ENCODE measurements around the gene COL5A1.
"Not testable (repeated sequence)": the region's sequence is repeated elsewhere in the genome, so short reads cannot be mapped to it uniquely, and the experiment has no call there.

Gene COL5A1

GRCh38 chr9:134679616-134680392, 38.2 kb downstream of the COL5A1 start:
- no peak for DNase-seq

GRCh38 chr9:134680393-134681060, 38.9 kb downstream of the COL5A1 start:
- no peak for DNase-seq

DNA sequence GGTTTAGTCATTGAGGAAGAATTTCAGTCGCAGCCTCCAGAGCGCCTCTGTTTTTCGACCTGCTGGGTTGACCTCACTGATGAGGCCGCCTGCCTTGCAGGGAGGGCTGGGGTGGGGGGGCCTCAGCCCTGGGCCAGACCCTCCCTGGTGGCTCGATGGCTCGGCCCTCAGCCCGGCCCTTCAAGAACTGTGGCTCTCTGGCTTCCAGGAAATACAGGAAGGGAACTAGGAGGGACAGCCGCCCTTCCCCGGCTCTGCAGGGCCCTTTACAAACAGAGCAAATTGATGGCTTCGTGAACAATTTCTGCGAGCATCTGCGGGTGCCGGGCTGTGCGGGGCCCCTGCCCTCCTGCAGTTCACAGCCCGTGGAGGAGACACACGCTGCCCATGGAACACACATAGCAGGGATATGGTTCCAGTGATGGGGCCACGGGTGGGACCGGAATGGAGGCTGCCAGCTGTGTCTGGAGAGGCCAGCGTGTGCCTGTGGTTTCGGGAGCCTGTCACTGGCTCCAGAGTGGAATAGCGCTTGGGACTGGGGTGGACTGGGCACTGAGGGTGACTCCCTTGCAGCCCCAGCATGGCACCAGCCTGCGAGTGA, 39.6 kb downstream of the COL5A1 start:
- no peak for DNase-seq

GRCh38 chr9:134682026-134682425, 40.4 kb downstream of the COL5A1 start:
- DNase-seq: no peak

GRCh38 chr9:134682651-134683364, 41.2 kb downstream of the COL5A1 start:
- DNase-seq: no peak

- no peak for DNase-seq
Observed at GRCh38 chr9:134683714-134684374, 42.2 kb downstream of the COL5A1 start.

DNA sequence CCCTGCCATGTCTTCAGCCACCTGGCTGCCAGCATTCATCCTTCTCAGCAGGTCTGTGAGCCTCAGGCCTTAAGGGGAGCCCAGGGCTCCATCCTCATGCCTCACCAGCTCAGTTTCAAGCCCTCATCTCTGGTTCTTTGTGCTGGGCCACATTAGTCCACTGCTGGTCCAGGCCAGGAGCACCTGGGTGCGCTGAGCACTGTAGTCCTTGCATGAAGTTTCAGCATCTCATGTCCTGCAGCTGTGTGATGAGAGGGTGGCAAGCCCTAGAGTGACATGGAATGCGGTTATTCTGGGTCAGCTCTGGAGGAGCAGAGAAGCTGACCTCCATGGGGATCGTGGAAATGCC, 42.7 kb downstream of the COL5A1 start:
- no peak for DNase-seq

DNA sequence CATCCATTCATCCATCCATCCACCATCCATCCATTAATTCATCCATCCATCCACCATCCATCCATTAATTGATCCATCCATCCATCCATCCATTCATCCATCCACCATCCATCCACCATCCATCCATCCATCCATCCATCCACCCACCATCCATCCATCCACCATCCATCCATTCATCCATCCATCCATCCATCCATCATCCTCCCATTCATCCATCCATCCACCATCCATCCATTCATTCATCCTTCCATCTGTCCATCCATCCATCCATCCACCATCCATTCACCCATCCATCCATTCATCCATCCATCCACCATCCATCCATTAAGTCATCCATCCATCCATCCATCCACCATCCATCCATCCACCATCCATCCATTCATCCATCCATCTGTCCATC, 43.3 kb downstream of the COL5A1 start:
- DNase-seq: not testable (repeated sequence)

GRCh38 chr9:134685784-134686183, 44.2 kb downstream of the COL5A1 start:
- no peak for DNase-seq

- no peak for DNase-seq
Observed at GRCh38 chr9:134686896-134687295, 45.3 kb downstream of the COL5A1 start.

DNA sequence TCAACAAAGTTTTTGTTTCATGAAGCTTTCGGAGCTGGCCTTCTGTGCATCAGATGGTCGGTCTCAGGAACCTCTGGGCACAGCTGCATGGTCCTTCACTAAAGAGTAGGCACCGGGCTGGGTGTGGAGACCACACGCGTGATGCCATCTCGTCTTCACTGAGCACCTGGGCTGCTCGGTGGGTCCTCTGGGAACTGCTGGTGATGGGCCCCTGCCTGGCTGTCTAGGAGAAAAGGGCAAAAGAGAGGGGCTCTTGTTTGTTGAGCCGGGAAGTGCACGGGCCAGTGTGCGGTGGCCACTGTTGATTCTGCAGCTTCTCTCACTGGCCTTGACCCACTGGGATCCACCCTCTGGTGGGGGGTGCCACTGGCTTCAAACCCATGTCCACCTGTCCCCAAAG, 46.0 kb downstream of the COL5A1 start:
- no peak for DNase-seq

DNA sequence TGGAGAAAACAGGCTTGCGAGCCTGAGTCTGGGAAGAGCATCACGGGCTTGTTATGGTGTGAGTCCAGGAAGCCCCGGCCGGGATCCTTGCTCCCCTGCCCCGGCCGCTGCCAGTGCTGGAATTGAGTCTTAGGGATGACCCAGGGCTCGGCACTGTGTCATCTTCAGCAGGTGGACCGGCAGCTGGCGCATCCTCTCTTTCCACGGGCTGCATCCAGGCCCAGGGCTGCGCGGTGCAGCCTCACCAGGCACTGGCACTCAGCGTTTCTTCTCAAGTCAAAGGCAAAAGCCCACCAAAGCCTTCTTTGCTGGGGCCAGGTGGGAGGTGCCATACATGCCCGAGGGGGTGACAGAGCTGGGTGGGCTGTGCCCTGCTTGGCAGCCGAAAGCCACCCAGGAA, 46.6 kb downstream of the COL5A1 start:
- DNase-seq: no peak

GRCh38 chr9:134688661-134689320, 47.2 kb downstream of the COL5A1 start:
- no peak for DNase-seq

DNA sequence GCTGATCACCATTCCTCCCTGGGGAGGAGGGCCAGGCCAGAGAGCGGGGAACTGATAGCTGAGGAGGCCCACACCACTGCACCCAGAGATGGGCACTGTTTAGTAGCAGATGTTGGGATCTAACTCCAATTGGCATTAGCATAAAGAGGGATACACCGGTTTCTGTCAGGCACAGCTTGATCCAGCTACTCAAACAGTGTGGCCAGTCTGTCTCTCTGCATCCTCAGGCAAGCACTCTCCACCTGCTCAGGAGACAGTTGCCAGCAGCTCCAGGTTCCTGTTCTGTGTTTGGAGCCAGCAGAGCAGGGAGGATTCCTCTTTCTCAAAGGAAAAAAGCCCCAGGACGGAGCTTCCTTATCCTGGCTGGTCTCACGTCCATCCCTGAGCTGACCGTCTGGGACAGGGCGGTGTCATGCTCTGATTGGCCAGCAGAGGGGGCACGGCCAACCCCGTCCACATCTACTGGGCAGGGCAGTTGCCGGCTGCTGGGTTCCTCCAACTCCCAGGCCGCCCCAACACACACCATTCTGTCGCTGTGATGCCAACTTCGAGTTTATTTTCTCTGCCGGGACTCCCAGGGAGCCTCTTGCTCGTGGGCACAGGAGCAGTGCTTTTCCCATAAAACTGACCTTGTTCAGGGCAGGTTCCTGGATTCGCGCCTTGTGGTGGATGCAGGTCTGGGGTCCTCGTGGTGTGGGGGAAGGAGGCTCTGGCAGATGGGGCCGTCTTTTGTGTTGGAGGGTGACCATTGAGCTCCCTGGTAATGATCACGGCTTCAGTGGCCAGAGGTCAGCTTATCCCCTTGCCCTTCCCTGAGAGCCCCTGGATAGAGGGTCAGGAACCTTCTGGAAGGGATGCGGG, 47.9 kb downstream of the COL5A1 start:
- no peak for DNase-seq

DNA sequence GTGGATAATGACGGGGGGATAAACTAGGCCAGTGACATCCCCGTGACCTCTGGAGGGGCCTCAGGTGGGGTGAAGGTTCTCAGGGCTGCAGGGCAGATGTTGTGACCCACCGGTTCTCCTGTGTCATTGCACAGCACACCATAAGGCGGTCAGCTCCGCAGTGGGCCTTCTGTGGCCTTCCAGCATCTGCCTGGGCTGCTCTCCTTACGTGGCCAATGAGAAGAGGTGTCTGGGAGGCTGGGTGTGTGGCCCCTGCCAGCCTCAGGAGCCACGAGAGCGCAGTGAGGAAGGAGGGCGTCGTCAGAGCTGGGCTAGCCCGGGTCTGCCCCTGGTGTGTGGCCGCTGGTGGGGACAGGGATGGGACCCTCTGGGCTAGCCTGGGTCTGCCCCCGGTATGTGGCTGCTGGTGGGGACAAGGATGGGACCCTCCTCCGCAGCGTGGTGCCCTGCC, 48.7 kb downstream of the COL5A1 start:
- no peak for DNase-seq

DNA sequence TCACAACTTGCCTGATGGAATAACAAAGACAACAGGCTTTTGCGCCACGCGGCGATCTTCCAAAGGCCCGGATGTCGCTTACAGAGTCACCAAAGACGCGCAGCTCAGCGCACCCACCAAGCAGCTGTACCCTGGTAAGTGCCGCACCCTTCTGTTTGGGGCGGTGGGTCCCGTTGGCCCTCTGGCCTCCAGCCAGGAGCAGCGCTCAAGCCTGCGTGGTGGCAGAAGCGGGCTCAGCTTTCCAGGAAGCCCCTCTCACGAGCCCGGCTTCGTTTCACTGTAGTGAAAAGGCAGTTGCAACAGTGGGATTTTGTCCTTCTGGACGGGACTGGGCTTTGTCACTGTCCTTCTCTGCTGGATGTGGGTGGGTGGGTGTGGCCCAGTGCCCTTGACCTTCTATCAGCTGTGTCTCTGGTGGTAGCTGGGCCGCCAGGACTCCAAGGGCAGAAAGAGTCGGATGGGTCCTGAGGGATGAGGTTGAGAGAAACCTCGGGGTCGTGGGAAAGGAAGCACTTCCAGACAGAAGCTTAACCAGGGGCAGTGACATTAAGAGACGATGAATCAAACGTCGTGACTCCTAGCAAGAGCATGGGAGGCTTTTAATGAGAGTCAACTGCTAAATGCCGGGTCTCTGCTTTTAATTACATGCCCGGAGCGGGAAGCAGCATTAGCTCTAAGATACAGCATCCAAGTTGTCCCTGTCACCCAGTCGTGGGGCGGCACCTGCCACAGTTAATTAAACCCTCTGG, 49.5 kb downstream of the COL5A1 start:
- DNase-seq: no peak

DNA sequence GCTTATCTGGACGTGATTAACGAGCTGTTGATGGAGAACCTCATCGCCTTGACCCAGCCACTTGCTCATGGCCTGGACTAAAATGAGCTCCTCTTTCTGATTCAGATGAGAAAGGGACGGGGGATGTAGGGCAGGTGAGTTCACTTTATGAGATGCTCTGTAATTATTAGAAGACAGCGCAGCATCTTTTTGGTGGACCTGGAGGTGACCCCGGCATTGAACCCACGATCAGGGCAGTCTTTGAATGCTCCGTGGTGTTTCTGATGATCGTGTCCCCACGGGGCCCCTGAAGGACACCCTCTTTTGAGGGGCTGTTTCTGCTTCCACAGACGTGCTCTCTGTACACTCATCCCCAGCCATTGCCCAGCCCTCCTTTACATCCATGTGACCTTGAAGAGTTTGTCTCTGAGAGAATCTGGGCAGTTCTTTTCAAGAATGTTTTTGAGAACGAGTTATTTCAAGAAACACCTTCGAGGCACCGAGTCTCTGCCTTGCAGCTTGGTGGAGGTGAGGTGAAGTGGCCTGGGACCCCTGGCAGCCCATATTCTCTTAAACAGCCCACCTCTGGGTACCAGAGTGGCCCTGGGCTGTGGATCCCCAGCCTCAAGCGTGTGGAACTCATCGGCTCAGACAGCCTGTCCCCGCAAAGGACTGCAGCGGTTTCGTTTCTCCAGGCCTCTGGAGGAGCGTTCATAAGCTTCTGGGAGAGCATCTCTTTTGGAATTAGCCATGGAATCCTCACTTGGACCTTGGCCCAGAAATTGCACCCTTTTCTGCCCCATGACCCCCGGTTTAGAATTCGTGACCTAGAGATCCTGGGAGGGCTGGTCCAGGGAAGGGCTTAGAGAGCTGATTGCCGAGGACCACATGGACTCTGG, 50.3 kb downstream of the COL5A1 start:
- DNase-seq: no peak

DNA sequence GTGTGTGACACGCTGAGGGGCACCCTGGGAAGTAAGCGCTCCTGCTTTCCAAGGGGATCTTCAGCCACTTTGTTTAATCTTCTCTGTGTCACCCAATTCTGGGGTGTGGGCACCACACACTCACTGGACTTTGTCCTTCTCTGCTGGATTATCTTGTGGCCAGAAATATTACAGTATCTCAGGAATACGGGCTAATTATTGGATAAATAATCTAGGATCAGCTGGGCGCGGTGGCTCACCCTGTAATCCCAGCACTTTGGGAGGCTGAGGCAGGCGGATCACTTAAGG, 50.9 kb downstream of the COL5A1 start:
- no peak for DNase-seq

DNA sequence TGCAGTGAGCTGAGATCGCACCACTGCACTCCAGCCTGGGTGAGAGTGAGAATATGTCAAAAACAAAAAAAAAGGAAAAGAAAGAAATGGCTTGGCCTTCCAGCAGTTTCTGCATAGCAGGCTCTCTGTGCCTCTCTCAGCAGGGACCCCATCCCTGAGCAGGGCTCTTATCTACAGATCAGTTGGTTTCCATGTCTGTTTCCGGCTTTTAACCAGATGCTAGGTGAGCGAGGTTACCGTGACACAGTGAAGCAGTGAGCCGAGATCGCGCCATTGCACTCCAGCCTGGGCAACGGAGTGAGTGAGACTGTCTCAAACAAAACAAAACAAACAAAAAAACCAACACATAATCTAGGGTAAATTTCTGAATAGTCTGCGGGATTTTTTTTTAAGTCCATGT, 51.4 kb downstream of the COL5A1 start:
- no peak for DNase-seq
